Osteoblast (primary cell): ENCODE measurements around the gene IZUMO4. TPM values are rescaled to one million over a fixed set of nuclear protein-coding genes. Genes with fewer than 3 reads are reported as not detected.

Experiments used
- DNase-seq: peaks from one replicate; pipeline ENCODE4 v3.0.0; 2011; ENCODE audit warnings: low spot score, mixed read lengths; ENCODE audit not compliant: insufficient read length; ENCODE audit errors: missing footprints
- H2AFZ ChIP-seq: 2 replicates; pipeline ENCODE4 v1.6.0; 2011; ENCODE audit warnings: mild to moderate bottlenecking, low read length
- H3K27ac ChIP-seq: 2 replicates; pipeline ENCODE4 v1.5.1; 2011; ENCODE audit warnings: mild to moderate bottlenecking, low read depth, low read length, moderate library complexity
- H3K27me3 ChIP-seq: 2 replicates; pipeline ENCODE4 v1.6.0; 2012; ENCODE audit warnings: mild to moderate bottlenecking, control low read depth, inconsistent platforms, low read length, moderate library complexity; ENCODE audit not compliant: insufficient read depth
- H3K36me3 ChIP-seq: 2 replicates; pipeline ENCODE4 v1.5.1; 2011; ENCODE audit warnings: mild to moderate bottlenecking, low read length, control low read depth, moderate library complexity; ENCODE audit not compliant: insufficient read depth
- H3K4me1 ChIP-seq: 2 replicates; pipeline ENCODE4 v1.5.1; 2011; ENCODE audit warnings: mild to moderate bottlenecking, low read length, control low read depth, moderate library complexity; ENCODE audit not compliant: insufficient read depth
- H3K4me2 ChIP-seq: 2 replicates; pipeline ENCODE4 v1.6.0; 2011; ENCODE audit warnings: mild to moderate bottlenecking, low read length; ENCODE audit not compliant: insufficient read depth
- H3K4me3 ChIP-seq: fragments of 200-600 bp; sonication (generic); 3 replicates; pipeline ENCODE4 v1.5.1; 2012; ENCODE audit warnings: mild to moderate bottlenecking, low read length, inconsistent platforms; ENCODE audit not compliant: insufficient read depth
- H3K79me2 ChIP-seq: 2 replicates; pipeline ENCODE4 v1.6.0; 2012; ENCODE audit warnings: mild to moderate bottlenecking, low read length, control low read depth, inconsistent platforms; ENCODE audit not compliant: insufficient read depth
- H3K9me3 ChIP-seq: 2 replicates; pipeline ENCODE4 v1.5.1; 2011; ENCODE audit warnings: low read depth, low read length, control low read depth
- H4K20me1 ChIP-seq: 2 replicates; pipeline ENCODE4 v1.6.0; 2012; ENCODE audit warnings: mild to moderate bottlenecking, low read length, control low read depth; ENCODE audit not compliant: insufficient read depth
- total RNA-seq: library from RNA; depleted of rRNA; stranded (reverse); fragments of >200 nt; gene quantifications from 2 replicates; pipeline ENCODE4 v1.2.3, GENCODE V29; 2012
- TF ChIP-seq, protein P1 (sequence below): IDR thresholded peaks from 2 replicates; pipeline ENCODE4 v1.5.1; 2011; ENCODE audit warnings: mild to moderate bottlenecking, low read depth, low read length, moderate library complexity; ENCODE audit errors: extremely low read depth

Gene IZUMO4
- total RNA-seq, 1 donor, result 0.36 TPM

GRCh38 chr19:2138061-2138728, 41.5 kb downstream of the IZUMO4 start:
- Histone ChIP-seq H3K4me3 (no peak overlapping the region), H3K4me1 (no peaks in the 10 kb centered on the region), H3K4me2 (no peak overlapping the region), H3K27ac (no peak overlapping the region), H2AFZ (no peak overlapping the region), H3K36me3 (peaks cover 28% of the 10 kb centered on the region), H3K9me3 (no peaks in the 10 kb centered on the region), H3K27me3 (no peaks in the 10 kb centered on the region), H3K79me2 (peaks cover 81% of the 10 kb centered on the region), H4K20me1 (peaks cover 48% of the 10 kb centered on the region)
- DNase-seq, result peak; percentile 49
- TF ChIP-seq, protein P1, sequence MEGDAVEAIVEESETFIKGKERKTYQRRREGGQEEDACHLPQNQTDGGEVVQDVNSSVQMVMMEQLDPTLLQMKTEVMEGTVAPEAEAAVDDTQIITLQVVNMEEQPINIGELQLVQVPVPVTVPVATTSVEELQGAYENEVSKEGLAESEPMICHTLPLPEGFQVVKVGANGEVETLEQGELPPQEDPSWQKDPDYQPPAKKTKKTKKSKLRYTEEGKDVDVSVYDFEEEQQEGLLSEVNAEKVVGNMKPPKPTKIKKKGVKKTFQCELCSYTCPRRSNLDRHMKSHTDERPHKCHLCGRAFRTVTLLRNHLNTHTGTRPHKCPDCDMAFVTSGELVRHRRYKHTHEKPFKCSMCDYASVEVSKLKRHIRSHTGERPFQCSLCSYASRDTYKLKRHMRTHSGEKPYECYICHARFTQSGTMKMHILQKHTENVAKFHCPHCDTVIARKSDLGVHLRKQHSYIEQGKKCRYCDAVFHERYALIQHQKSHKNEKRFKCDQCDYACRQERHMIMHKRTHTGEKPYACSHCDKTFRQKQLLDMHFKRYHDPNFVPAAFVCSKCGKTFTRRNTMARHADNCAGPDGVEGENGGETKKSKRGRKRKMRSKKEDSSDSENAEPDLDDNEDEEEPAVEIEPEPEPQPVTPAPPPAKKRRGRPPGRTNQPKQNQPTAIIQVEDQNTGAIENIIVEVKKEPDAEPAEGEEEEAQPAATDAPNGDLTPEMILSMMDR, result no peak

DNA sequence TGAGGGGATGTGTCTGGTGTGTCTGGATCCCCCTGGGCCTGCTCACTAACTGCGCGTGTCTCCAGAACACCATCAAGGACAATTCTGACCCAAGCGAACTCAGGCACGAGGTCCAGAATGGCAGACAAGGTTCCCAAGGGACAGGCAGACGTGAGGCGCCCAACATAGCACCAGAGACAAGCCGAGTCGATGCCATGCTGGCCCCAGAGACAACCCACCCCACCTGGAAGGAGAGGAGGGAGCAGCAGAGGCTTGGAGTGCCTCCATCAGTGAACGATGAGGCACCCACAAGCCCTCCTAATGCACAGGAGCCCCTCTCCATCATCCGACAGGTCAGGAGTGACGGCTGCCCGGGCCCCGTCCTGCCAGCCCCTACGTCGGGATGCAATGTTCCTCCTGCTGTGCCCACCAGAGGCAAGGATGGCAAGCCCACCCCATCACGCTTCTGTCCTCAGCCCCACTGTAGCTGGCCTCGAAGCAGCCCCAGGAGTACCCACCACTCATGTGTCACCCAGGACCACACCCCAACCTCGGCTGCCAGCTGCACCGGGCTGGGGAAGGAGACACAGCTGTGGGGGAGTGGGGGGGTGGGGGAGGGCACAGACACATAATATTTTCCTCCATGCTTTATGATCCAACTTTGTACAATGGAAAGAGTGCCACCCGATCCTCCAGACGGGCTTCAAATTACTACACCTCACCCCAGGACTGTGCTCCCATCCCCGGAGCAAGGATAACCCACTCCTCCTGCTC, 42.8 kb downstream of the IZUMO4 start:
- peaks cover 90% of the 10 kb centered on the region for H3K79me2 ChIP-seq
- H3K36me3 ChIP-seq, result peaks cover 30% of the 10 kb centered on the region
- no peaks in the 10 kb centered on the region for H3K27me3 ChIP-seq
- TF ChIP-seq, protein P1, result no peak
- no peak overlapping the region for H3K27ac ChIP-seq
- no peak overlapping the region for H3K4me2 ChIP-seq
- DNase-seq, result peak; percentile 58
- H2AFZ ChIP-seq, result no peak overlapping the region
- H3K4me3 ChIP-seq, result no peak overlapping the region
- H3K4me1 ChIP-seq, result no peaks in the 10 kb centered on the region
- peaks cover 58% of the 10 kb centered on the region for H4K20me1 ChIP-seq
- H3K9me3 ChIP-seq, result no peaks in the 10 kb centered on the region

- H3K27me3 ChIP-seq, result no peaks in the 10 kb centered on the region
- H3K4me1 ChIP-seq, result no peaks in the 10 kb centered on the region
- peaks cover 96% of the 10 kb centered on the region for H3K79me2 ChIP-seq
- no peak overlapping the region for H3K4me3 ChIP-seq
- TF ChIP-seq, protein P1, result no peak
- H3K36me3 ChIP-seq, result peaks cover 33% of the 10 kb centered on the region
- no peak overlapping the region for H3K27ac ChIP-seq
- no peak for DNase-seq
- peaks cover 62% of the 10 kb centered on the region for H4K20me1 ChIP-seq
- no peak overlapping the region for H3K4me2 ChIP-seq
- H2AFZ ChIP-seq, result no peak overlapping the region
- H3K9me3 ChIP-seq, result no peaks in the 10 kb centered on the region
Measured at GRCh38 chr19:2140138-2140569, 43.4 kb downstream of the IZUMO4 start.

GRCh38 chr19:2142173-2142829, 45.6 kb downstream of the IZUMO4 start:
- Histone ChIP-seq H3K4me2 (no peak overlapping the region), H4K20me1 (peaks cover 79% of the 10 kb centered on the region), H3K27ac (no peak overlapping the region), H3K4me1 (no peaks in the 10 kb centered on the region), H3K9me3 (no peaks in the 10 kb centered on the region), H3K4me3 (no peak overlapping the region), H3K27me3 (no peaks in the 10 kb centered on the region), H2AFZ (no peak overlapping the region), H3K79me2 (peaks cover 97% of the 10 kb centered on the region), H3K36me3 (peaks cover 40% of the 10 kb centered on the region)
- DNase-seq, result no peak
- TF ChIP-seq, protein P1, result no peak
